CD4-positive, alpha-beta T cell treated with Interleukin-10 for 1 hour (primary cell): ENCODE data around the gene GUCY2D.

ENCODE experiments used
- DNase-seq: peaks from one replicate; pipeline ENCODE4 v3.0.0-alpha.2; 2020

GUCY2D gene

DNA sequence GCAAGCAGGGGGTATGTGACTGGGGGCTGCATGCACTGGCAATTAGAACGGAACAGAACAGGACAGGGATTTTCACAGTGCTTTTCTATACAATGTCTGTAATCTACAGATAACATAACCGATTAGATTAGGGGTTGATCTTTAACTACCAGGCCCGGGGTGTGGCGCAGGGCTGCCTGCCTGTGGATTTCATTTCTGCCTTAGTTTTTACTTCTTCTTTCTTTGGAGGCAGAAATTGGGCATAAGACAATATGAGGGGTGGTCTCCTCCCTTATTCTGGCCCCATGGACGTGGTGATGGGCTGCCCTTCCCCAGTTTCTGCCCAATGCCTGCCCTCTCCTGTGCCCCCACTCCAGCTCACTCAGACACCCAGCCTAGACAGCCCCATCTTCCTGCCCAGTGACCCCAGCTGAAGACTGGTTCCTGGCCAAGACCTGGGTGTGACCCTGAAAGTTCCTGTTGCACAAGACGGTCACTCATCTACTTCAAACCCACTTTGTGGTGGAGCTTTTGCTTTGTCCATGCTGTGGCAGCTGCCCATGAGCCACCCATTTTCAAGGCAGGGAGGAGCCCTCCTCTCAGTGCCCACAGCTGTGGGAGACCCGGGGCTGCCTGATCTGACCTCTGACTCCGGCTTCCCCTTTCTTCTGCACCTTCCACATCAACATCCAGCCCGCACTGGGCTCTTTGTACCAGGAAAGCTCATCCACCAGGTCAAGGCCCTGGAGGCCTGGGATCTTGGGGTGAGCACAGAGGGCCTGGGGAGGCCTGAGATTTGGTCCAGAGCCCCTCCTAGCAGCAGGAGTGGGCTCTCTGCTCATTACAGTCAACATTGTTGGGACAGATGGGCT lies 66.5 kb downstream of the GUCY2D start:
- DNase-seq = no peak

GRCh38 chr17:8069587-8069860 lies 67.1 kb downstream of the GUCY2D start:
- no peak for DNase-seq
